Prostate gland (tissue), 2 donors: Measurements from ENCODE around the gene UMODL1.

Experiments
- CTCF ChIP-seq, 4 experiments: fragments of 200-600 bp in 2 of 4; fragments of 450-650 bp in 2 of 4; sonication (generic) in 2 of 4; IDR thresholded peaks; 1 replicate in 3 of 4; 2 replicates in 1 of 4; pipeline ENCODE4 v1.5.1; 2016 to 2019; ENCODE audit warnings: antibody characterized with exemption in 4 of 4, mild to moderate bottlenecking in 2 of 4, moderate library complexity in 2 of 4
- POLR2A ChIP-seq: fragments of 450-650 bp; IDR thresholded peaks from one replicate; pipeline ENCODE4 v1.6.1; 2016; ENCODE audit warnings: antibody characterized with exemption, mild to moderate bottlenecking
- POLR2AphosphoS5 ChIP-seq: sonication (generic); formaldehyde crosslinking; IDR thresholded peaks from one replicate; pipeline ENCODE4 v1.6.1; 2017; ENCODE audit warnings: antibody characterized with exemption

- TF ChIP-seq CTCF (IDR thresholded peaks at IDR 0.05) (no peak), POLR2A (no peak), POLR2AphosphoS5 (no peak)
These were observed 47.8 kb downstream of the UMODL1 start for GRCh38 chr21:42118901-42119300.
